ENCODE data around the gene GBP1.
"Not testable (repeated sequence)": the region's sequence is repeated elsewhere in the genome, so short reads cannot be mapped to it uniquely, and the experiment has no call there.

The GBP1 gene, protein sequence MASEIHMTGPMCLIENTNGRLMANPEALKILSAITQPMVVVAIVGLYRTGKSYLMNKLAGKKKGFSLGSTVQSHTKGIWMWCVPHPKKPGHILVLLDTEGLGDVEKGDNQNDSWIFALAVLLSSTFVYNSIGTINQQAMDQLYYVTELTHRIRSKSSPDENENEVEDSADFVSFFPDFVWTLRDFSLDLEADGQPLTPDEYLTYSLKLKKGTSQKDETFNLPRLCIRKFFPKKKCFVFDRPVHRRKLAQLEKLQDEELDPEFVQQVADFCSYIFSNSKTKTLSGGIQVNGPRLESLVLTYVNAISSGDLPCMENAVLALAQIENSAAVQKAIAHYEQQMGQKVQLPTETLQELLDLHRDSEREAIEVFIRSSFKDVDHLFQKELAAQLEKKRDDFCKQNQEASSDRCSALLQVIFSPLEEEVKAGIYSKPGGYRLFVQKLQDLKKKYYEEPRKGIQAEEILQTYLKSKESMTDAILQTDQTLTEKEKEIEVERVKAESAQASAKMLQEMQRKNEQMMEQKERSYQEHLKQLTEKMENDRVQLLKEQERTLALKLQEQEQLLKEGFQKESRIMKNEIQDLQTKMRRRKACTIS

DNA sequence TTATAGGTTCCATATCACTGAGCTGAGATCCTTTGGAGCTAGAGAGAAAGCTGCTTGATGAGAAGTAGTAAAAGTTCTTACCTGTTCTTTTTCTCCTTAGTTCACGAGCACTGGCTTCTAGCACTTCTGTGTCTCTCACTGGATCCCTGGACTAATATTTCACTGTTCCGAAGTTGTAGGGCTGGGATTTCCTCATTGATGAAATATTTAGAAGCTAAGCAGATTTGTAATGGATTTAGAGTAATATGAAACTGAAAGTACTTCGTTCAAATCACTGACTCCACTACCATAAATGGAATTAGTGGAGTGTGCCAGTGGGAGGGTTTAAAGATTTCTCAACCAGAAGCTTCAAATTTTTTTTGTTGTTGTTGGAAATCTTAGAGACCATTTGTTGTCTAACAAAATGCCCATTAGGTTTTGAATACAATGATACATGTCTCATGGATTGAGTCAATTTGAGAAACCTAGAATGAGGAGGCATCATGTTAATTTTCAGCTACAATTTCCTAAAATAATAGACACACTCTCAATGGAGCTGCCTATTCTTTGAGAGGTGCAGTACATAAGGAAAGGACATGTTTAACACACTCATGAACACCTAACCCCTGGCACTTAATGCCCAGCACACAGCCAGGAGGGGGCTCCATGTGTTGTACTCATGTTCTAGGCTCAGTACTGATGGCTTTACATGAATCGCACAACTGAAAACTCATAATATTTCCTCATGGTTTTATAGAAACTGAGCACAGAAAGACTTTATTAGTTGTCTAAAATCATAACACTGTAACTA lies at the start of gene GBP1:
TSS of gene GBP1 (minus strand) at position 130 of the 790 bp plus-strand sequence. CDS start 1,974 bp downstream, outside the sequence.
- no peak for DNase-seq (ENCODE audit: extremely low read depth in 1 of 2, low read depth in 1 of 2)

DNA sequence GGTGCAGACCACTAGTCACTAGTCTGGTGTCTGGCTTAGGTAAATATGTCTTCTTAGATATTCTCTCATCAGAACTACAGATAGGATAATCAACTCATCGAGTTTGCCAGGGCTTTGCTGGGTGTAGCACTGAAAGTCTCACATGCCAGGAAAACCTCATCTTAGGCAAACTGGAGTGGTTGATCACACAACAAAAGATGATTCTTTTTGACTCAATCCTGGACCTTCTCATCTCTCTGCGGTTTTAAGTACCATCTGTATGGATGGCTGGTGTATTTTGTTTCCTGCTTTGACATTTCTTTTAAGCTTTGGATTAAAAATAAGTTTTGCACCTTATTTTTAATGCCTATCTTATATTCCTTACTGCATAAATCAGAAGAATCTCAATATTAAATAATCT lies 49.7 kb upstream of the GBP1 start:
- no peak for DNase-seq (ENCODE audit: extremely low read depth in 1 of 2, low read depth in 1 of 2)

DNA sequence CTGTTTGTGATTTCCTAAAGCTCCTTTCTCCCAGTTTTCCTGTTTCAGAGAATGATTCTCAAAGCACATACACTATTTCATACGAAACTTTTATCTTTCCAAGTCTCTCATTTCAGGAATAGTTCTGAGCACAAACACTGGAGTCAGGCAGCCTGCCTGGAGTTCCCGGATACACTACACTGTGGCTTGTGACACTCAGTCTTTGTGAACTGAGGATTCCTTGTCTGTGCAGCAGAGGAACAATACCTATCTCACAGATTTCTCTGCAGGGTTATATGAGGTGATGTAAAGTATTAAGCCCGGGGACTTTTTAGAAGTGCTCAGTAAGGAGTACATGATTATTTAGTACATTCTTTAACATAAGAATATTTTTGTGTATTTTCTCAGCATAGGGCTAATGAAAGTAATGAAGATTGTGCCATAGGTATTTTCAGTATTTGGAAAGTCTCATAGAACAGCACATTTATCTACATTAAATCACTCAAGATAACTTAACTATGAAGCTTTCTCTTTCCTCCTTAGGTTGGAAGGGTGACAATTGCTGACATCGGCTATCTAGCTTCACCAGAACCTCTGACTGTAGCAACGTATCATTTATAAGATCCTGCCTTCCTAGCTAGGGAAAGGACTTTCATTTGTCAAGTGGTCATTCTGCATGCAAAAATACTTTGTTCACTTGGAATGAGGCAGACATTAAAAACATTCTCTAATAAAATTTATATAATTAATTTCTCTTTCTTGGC lies 48.0 kb upstream of the GBP1 start:
- no peak for DNase-seq (ENCODE audit: extremely low read depth in 1 of 2, low read depth in 1 of 2)

DNA sequence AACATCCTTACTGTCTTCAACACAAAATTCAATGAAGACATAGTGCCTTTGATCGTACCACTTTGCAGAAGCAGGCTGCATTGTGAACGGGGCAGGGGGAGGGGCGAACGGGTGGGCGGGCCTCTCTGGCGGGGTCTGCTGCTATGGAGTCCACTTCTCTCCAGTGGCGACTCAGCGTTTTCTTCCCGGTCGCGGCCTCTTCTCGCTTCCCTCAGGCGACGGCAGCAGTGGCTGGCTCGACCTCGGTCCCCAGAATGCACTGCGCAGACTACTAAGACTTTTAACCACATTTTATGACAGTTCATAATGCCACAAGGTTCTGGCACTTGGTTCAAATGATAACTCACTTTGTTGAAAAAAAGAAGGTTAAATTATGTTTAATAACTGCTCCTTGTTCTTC lies 39.7 kb upstream of the GBP1 start:
- no peak for DNase-seq (ENCODE audit: extremely low read depth in 1 of 2, low read depth in 1 of 2)

DNA sequence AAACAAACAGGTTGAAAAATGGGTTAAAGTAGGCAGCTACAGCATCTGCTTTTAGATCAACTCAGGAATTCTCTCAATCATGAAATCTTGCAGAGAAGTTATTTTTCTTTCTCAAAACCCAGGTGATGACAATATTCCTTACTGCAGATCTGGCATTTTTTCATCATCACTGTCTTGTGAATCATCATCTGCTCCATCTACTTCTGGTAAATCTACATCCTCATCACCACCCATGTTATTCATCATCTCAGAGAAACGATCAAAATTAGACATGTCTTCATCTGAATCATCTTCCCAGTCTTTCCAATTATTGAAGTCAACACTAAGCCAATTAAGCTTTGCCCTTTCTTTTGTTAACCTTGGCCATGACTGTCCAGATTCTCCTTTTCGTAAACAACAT lies 39.1 kb upstream of the GBP1 start:
- DNase-seq (ENCODE audit: extremely low read depth in 1 of 2, low read depth in 1 of 2): no peak

DNA sequence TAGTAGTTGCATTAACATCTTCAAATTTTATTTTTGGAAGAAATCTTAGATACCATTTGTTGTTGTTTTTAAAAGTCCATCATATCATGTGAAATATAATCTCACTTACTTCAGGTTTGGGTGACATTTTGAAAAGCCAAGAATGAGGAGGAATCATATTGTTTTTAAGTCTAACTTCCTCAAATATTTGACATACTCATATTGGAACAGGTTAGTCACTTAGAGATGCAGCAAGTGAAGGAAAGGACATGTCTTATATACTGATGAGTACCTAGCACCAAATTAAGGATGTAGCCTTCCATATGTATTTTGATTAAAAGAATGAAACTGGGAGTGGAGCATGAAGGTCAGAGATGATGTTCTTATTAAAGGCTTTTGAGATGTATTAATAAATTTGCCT lies 37.0 kb upstream of the GBP1 start:
- DNase-seq (ENCODE audit: extremely low read depth in 1 of 2, low read depth in 1 of 2): no peak

DNA sequence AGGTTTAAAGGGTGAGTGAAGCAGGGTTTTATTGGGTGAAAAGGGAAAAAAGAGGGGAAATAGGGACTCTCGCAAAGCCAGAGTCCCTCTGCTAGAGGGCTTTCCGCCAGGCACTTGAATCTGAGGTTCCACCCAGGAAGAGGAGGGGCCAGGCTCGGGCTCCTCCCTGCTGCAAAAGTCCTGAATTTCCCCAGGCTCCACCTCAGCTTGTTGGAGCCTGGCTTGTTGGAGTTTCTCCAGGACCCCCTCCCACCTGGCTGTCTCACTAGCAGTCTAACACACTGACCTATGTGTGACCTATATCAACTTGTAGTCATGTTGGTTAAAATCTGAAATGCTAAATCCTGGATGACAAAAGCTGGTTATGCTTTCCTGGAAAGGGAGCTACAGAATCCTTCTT lies 35.4 kb upstream of the GBP1 start:
- DNase-seq (ENCODE audit: extremely low read depth in 1 of 2, low read depth in 1 of 2): no peak

DNA sequence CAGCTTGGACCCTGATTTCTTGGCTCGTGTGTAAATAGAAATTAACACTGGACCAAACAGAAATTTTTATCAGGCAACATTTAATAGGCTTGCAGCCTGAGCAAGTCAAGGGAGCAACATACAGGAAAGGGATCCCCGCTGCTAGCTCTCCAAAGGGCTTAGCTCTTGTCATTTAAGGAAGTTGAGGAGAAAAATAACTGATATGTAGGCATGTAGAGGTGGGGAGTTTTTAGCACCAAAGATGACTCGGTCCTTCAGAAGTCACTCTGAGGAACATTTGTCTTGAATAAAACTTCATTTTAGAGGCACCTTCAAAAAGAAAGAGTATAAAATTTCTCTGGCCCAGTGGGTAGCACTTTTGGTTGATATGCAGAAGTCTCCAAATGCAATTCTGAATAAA lies 33.8 kb upstream of the GBP1 start:
- no peak for DNase-seq (ENCODE audit: extremely low read depth in 1 of 2, low read depth in 1 of 2)

DNA sequence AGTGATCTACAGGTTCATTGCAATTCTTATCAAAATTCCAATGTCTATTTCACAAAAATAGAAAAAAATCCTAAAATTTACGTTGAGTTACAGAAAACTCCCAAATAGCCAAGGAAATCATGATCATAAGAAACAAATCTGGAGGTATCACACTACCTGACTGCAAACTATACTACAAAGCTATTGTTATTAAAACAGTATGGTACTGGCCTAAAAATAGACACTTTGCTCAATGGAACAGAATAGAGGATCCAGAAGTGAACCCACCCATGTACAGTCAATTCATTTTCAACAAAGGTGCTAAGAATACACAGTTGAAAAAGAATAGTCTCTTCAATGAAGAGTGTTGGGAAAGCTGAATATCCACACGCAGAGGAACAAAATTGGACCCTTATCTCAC lies 30.7 kb upstream of the GBP1 start:
- DNase-seq (ENCODE audit: extremely low read depth in 1 of 2, low read depth in 1 of 2): no peak

DNA sequence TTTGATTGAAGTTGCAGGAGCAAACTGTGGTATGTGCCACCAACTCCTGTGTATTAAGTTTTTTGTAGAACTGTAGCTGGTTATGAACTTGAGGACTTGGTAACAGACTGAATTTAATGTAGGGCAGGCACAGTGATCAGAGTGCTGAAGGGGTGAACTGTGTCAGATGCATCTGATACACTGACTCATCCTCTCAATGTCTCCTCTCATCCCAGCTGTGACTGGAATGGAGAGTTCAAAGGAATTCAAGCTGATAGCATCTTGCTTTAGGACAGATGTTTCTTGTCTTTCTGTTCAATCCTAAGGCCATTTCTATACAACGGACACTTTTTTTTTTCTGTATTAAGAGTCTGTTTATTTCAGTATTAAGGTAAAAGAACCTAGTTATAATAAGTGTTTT lies 25.0 kb upstream of the GBP1 start:
- DNase-seq (ENCODE audit: extremely low read depth in 1 of 2, low read depth in 1 of 2): no peak

DNA sequence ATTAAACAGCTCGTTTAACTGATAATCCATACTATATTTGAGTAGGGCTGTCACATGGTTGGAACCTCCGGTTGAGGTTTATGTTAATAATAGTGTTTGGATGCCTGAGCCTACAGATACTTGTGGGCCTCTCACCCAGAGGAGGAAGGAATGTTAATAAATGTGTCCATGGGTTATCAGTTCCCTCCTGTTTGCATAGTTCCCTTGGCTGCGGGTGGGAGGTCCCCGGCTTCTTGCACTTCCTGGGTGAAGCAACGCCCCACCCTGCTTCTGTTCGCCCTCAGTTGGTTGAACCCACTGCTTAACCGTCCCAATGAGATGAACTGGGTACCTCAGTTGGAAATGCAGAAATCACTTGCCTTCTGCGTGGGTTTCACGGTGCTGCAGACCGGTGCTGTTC lies 23.6 kb upstream of the GBP1 start:
- no peak for DNase-seq (ENCODE audit: extremely low read depth in 1 of 2, low read depth in 1 of 2)

DNA sequence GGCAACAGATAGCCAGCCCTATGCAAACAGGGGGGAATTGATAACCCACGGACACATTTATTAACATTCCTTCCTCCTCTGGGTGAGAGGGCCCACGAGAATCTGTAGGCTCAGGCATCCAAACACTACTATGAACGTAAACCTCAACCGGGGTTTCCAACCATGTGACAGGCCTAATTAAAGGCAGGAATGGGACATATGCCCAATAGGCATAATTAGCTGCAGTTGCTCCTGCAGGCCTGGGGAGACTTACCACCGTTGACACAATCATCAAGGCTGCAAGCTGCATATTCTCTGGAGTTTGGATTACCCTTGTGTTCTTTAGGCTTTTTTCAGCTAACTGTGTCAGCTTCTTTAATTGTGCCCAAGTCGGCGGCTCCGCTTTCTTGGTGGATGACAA lies 22.2 kb upstream of the GBP1 start:
- DNase-seq (ENCODE audit: extremely low read depth in 1 of 2, low read depth in 1 of 2): no peak

DNA sequence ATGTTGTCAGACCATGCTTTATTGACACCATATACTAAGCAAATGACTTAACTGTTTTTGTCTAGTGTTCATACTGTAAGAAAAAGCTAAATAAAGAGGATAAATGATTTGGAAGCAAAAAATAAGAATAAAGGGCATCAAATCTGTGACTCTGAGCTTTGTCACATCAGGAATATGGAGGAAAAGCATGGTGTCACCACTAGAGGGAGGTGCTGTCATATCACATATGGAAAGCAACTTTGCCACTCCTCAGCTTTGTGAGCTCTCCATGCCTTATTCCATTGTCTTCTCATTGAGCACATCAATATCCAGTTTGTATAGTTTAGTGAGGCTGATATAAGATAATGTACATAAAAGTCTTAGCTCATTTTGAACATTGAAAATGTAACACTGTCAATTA lies 20.8 kb upstream of the GBP1 start:
- DNase-seq (ENCODE audit: extremely low read depth in 1 of 2, low read depth in 1 of 2): no peak

DNA sequence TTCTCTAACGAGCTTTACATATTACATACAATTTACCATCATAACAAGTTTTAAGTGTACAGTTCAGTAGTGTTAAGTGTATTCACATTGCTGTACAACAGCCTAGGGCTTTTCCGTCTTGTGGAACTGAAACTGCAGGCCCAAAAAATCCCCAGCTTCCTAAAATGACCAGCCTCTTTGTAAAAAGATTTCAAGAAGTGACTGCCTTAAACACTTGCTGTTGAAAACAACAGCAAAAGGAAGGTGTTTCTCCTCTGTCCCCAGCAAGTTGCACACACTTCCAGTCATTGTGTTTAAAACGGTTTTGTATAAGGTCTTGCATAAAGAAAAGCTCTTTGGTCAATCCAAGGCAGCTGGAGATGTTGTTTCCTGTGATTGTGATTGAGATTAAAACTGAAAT lies 16.0 kb upstream of the GBP1 start:
- DNase-seq (ENCODE audit: extremely low read depth in 1 of 2, low read depth in 1 of 2): no peak

DNA sequence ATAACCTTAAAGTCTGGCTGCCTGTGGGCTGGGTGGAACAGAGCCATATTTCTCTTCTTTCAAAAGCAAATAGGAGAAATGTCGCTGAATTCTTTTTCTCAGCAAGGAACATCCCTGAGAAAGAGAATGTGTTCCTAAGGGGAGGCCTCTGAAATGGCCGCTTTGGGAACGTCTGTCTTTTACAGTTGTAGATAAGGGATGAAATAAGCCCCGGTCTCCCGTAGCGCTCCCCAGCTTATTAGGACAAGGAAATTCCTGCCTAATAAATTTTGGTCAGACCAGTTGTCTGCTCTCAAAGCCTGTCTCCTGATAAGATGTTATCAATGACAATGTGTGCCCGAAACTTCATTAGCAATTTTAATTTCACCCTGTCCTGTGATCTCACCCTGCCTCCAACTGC lies 15.1 kb upstream of the GBP1 start:
- DNase-seq (ENCODE audit: extremely low read depth in 1 of 2, low read depth in 1 of 2): not testable (repeated sequence)

DNA sequence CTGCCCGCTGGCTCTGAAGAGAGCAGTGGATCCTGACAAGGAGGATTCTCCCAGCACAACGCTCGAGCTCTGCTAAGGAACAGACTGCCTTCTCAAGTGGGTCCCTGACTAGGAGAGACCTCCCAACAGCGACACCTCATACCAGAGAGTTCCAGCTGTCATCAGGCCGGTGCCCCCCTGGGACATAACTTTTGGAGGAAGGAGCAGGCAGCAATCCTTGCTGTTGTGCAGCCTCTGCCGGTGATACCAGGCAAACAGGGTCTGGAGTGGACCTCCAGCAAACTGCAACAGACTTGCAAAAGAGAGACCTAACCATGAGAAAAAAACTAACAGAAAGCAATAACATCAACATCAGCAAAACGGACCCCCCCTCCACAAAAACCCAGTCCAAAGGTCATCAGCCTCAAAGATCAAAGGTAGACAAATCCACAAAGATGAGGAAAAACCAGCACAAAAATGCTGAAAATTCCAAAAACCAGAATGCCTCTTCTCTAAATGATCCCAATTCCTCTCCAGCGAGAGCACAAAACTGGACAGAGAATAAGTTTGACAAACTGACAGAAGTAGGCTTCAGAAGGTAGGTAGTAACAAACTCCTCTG lies 7.6 kb upstream of the GBP1 start:
- DNase-seq (ENCODE audit: extremely low read depth in 1 of 2, low read depth in 1 of 2): not testable (repeated sequence)

DNA sequence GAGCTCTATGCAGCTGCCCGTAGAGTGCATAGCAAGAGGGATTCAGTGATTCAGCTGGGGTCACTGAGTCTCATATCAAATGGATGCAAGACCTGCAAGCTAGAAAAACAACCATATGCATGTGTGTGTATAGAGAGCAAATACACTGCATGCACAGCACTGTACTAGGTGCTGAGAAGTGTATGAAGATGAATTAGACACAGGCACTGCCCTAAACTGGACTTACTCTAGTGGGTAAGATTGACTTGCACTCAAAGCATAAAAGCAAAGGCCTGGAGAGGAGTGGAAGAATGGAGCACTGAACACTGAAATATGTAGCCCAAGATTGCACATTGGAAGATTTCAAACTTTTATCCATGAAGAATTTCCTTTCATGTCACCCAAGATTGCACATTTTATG lies 5.5 kb upstream of the GBP1 start:
- no peak for DNase-seq (ENCODE audit: extremely low read depth in 1 of 2, low read depth in 1 of 2)

DNA sequence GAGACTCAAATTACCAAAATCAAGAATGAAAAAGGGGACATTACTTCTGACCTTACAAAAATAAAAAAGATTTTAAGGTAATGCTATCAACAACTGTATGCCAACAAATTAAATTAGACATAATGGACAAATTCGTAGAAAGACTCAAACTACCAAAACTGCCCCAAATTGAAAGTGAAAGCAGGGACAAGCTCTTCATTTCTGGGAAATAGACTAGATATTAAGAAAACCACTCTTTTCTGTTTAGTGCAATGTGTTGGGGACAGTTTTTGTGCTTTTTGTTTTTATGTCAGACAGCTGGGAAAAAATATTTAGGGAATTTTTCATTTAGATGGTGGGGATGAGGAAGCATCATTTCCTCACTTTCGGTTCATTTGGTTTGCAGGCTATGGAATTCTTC lies 4.9 kb upstream of the GBP1 start:
- DNase-seq (ENCODE audit: extremely low read depth in 1 of 2, low read depth in 1 of 2): no peak

DNA sequence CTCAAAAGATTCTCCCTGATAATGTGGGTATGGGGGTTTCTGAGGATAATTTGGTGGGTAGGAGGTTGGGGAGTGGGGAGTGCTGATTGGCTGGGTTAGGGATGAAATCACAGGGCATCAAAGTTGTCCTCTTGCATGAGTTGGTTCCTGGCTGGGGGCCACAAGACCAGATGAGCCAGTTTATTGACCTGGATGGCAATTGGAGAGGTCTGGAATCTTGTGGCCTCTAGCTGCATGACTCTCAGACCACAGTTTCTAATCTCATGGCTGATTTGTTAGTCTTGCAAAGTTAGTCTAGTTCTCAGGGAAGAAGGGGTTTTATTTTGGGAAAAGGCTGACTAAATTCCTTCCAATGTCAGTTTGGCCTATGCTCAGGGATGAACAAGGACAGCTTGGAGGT lies 3.3 kb upstream of the GBP1 start:
- no peak for DNase-seq (ENCODE audit: extremely low read depth in 1 of 2, low read depth in 1 of 2)

DNA sequence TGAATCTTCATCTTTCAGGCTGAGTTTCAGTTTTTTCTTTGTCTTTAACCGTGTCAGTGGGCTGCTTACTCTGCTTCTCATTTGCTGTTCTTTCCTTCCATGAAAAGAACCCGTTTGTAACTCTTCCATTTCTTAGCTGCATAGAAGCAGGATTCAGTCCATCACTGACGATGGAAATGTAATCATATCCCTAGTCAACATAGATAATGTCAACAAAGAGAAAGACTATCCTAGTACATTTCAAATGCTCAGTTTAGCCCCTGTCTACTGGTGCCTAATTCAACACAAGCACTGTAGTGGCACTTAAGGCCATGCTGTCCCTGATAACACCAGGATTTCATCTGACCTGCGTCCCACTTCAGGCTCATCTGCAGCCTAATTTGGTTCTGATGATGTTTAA lies 376 bp downstream of the GBP1 start:
- no peak for DNase-seq (ENCODE audit: extremely low read depth in 1 of 2, low read depth in 1 of 2)

DNA sequence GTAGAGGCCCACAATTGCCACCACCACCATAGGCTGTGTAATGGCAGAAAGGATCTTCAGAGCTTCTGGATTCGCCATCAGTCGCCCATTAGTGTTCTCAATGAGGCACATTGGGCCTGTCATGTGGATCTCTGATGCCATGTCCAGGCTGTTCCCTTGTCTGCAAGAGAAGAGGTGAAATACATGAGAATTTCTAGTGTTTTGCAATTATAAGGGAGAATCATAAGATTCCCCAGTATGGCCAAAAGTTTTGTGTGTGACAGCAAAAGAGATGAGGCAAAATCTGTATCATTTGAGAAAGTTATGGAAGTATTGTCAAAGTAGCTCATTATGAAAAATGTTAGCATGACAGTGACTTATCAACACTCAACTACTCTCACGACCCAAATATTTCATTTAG lies 1.9 kb downstream of the GBP1 start:
- DNase-seq (ENCODE audit: extremely low read depth in 1 of 2, low read depth in 1 of 2): no peak
